ENCODE measurements around the gene EFNA5.

EFNA5 gene

GRCh38 chr5:107542428-107542827 is 128.3 kb downstream of the EFNA5 start:
- no peak for DNase-seq

- DNase-seq = no peak
Measured at GRCh38 chr5:107541400-107541799, 129.3 kb downstream of the EFNA5 start.

GRCh38 chr5:107539726-107540330 is 130.9 kb downstream of the EFNA5 start:
- no peak for DNase-seq

GRCh38 chr5:107538805-107539445 is 131.8 kb downstream of the EFNA5 start:
- DNase-seq = no peak

GRCh38 chr5:107538331-107538730 is 132.4 kb downstream of the EFNA5 start:
- DNase-seq = no peak

- no peak for DNase-seq
Measured at GRCh38 chr5:107535849-107536248, 134.9 kb downstream of the EFNA5 start.

- DNase-seq = peak in 1 of 2 experiments; percentile 53
Measured at GRCh38 chr5:107533910-107534876, 136.5 kb downstream of the EFNA5 start.

- DNase-seq = no peak
Measured at GRCh38 chr5:107532916-107533315, 137.8 kb downstream of the EFNA5 start.

- DNase-seq = no peak
Measured at GRCh38 chr5:107532169-107532878, 138.4 kb downstream of the EFNA5 start.

- no peak for DNase-seq
Measured at GRCh38 chr5:107531308-107531707, 139.4 kb downstream of the EFNA5 start.

- DNase-seq = no peak
Measured at GRCh38 chr5:107529618-107530017, 141.1 kb downstream of the EFNA5 start.

GRCh38 chr5:107526270-107526937 is 144.3 kb downstream of the EFNA5 start:
- no peak for DNase-seq

- no peak for DNase-seq
Measured at GRCh38 chr5:107524111-107524510, 146.6 kb downstream of the EFNA5 start.

- no peak for DNase-seq
Measured at GRCh38 chr5:107523029-107523680, 147.6 kb downstream of the EFNA5 start.

GRCh38 chr5:107522456-107522855 is 148.3 kb downstream of the EFNA5 start:
- no peak for DNase-seq

- DNase-seq = no peak
Measured at GRCh38 chr5:107519900-107520354, 150.8 kb downstream of the EFNA5 start.

GRCh38 chr5:107518616-107519015 is 152.1 kb downstream of the EFNA5 start:
- DNase-seq = no peak

GRCh38 chr5:107518190-107518589 is 152.5 kb downstream of the EFNA5 start:
- DNase-seq = no peak

GRCh38 chr5:107517185-107518033 is 153.3 kb downstream of the EFNA5 start:
- DNase-seq = no peak

GRCh38 chr5:107516452-107517184 is 154.1 kb downstream of the EFNA5 start:
- DNase-seq = no peak

All from NCI-H1930 (cell line).